Endothelial cell (in vitro differentiated cells): ENCODE results near the gene PACRG. TPM values are rescaled to one million over a fixed set of nuclear protein-coding genes. Genes with fewer than 3 reads are reported as not detected.

Experiments used
- DNase-seq: peaks from one replicate; pipeline ENCODE4 v3.0.0; 2021; ENCODE audit warnings: low spot score
- H3K27ac Mint-ChIP-seq: one replicate; pipeline ENCODE4 v1.8.0; 2021; ENCODE audit warnings: mixed read lengths, inconsistent platforms; ENCODE audit not compliant: unreplicated experiment
- H3K27me3 Mint-ChIP-seq: one replicate; pipeline ENCODE4 v1.8.0; 2021; ENCODE audit warnings: mild to moderate bottlenecking, moderate library complexity, mixed read lengths, inconsistent platforms; ENCODE audit not compliant: unreplicated experiment
- H3K36me3 Mint-ChIP-seq: one replicate; pipeline ENCODE4 v1.8.0; 2021; ENCODE audit warnings: mild to moderate bottlenecking, low read depth, mixed read lengths, inconsistent platforms; ENCODE audit not compliant: unreplicated experiment
- H3K4me1 Mint-ChIP-seq: one replicate; pipeline ENCODE4 v1.8.0; 2021; ENCODE audit warnings: mild to moderate bottlenecking, mixed read lengths, inconsistent platforms; ENCODE audit not compliant: unreplicated experiment
- H3K4me3 Mint-ChIP-seq: one replicate; pipeline ENCODE4 v1.8.0; 2021; ENCODE audit warnings: mild to moderate bottlenecking, mixed read lengths, inconsistent platforms; ENCODE audit not compliant: unreplicated experiment
- H3K9me3 Mint-ChIP-seq: one replicate; pipeline ENCODE4 v1.8.0; 2021; ENCODE audit warnings: mixed read lengths, inconsistent platforms; ENCODE audit not compliant: unreplicated experiment
- total RNA-seq: library from RNA; stranded (reverse); fragmentation: NEBNext Ultra II Directional; extraction: Animal tissue kit (Norgen Biotek cat#: 25700); gene quantifications from one replicate; pipeline ENCODE4 v1.2.1, GENCODE V29; 2021; ENCODE audit not compliant: unreplicated experiment
- TF ChIP-seq, protein P1 (sequence below): fragments of 200-600 bp; sonication (generic); IDR thresholded peaks from one replicate; pipeline ENCODE4 v1.5.0; 2021; ENCODE audit warnings: antibody characterized with exemption; ENCODE audit not compliant: unreplicated experiment

Gene PACRG
- total RNA-seq, 1 donor from 2014 or later: 1.1 TPM

DNA sequence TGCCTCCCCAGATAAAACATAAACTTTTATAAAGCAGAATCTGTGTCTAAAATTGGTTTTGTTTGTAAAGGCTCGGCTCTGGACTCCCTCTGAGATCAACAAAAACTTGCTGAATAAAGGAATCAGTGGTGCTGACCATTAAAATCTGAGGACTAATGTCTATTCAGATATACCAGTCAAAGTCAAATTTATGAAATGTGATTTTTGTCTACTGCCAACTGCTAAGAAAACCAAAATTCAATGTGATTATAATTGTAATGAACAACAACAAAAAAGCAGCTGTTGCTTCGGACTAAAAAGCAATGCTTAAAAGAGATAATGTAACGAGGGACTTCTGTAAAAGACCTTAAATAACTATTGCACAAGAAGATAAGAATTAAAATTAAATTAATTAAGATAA lies 26.8 kb upstream of the PACRG start:
- no peak for DNase-seq
- TF ChIP-seq, protein P1, sequence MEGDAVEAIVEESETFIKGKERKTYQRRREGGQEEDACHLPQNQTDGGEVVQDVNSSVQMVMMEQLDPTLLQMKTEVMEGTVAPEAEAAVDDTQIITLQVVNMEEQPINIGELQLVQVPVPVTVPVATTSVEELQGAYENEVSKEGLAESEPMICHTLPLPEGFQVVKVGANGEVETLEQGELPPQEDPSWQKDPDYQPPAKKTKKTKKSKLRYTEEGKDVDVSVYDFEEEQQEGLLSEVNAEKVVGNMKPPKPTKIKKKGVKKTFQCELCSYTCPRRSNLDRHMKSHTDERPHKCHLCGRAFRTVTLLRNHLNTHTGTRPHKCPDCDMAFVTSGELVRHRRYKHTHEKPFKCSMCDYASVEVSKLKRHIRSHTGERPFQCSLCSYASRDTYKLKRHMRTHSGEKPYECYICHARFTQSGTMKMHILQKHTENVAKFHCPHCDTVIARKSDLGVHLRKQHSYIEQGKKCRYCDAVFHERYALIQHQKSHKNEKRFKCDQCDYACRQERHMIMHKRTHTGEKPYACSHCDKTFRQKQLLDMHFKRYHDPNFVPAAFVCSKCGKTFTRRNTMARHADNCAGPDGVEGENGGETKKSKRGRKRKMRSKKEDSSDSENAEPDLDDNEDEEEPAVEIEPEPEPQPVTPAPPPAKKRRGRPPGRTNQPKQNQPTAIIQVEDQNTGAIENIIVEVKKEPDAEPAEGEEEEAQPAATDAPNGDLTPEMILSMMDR: no peak
- Mint-ChIP-seq H3K4me3 (no peak overlapping the region), H3K4me1 (no peaks in the 10 kb centered on the region), H3K27ac (no peak overlapping the region), H3K27me3 (no peaks in the 10 kb centered on the region), H3K9me3 (no peaks in the 10 kb centered on the region), H3K36me3 (no peaks in the 10 kb centered on the region)

DNA sequence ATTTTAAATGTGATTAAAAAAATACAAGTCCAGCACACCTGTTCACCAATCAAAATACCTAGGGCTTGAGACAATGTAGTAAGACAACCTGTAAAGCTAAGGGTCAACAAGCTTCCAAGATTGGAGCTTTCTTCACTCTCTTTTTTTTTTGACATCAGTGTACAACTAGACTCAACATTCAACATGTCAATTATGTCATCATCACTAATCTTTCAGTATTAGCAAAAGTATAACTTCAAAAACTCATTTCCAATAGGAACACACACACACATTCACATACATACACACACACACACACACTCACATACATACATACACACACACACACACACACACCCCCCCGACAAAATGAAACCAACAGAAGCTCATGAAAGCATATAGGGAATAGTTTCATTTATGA lies 26.2 kb upstream of the PACRG start:
- H3K36me3 Mint-ChIP-seq: no peaks in the 10 kb centered on the region
- H3K9me3 Mint-ChIP-seq: no peaks in the 10 kb centered on the region
- TF ChIP-seq, protein P1: no peak

DNA sequence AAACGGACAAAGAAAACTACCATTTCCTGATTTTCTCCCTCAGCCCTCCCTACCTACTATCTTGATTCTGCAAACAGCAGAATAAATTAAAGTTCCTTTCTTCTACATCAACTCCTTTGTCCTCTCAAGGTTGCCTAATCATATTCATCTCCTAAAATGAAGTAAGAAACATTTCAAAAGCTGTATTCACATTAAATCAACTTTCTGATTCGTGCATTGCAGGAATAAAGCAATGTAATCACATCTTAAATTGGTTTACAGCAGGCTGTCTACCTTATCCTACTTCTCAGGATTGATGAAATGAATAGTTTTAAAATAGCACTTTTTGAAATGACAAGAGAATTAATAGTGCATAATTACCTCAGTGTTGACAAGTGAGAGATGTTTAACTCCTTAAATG lies 25.3 kb upstream of the PACRG start:
- Mint-ChIP-seq H3K27me3 (no peaks in the 10 kb centered on the region), H3K4me1 (peaks cover 3% of the 10 kb centered on the region), H3K27ac (no peak overlapping the region), H3K4me3 (no peak overlapping the region), H3K36me3 (no peaks in the 10 kb centered on the region), H3K9me3 (no peaks in the 10 kb centered on the region)
- TF ChIP-seq, protein P1: no peak
- no peak for DNase-seq

More for the DNA sequence above, 26.2 kb upstream of the PACRG start:
- Mint-ChIP-seq H3K27ac (no peak overlapping the region), H3K27me3 (no peaks in the 10 kb centered on the region), H3K4me1 (peaks cover 3% of the 10 kb centered on the region), H3K4me3 (no peak overlapping the region)
- DNase-seq: no peak

DNA sequence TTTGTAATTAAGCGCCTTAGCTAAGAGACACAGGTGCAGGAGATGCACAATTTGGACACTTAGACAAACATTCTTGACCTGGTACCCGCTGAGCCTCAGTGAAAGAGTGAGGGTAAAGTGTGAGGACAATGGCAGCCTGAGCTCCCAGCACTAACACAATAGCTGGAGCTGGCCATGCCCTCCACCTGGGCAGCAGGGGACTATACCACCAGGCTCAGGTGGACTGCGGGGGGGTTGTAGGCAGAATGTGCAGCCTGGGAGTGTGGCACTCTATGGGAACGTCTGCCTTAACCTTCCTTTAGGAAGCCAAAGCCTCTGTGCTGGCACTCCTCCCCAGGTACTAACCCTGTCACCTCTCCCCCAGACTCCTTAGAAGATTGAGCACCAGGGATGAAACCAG lies 23.8 kb upstream of the PACRG start:
- no peak for DNase-seq
- TF ChIP-seq, protein P1: no peak
- Mint-ChIP-seq H3K9me3 (no peaks in the 10 kb centered on the region), H3K36me3 (no peaks in the 10 kb centered on the region), H3K27ac (no peak overlapping the region), H3K4me3 (no peak overlapping the region), H3K27me3 (no peaks in the 10 kb centered on the region), H3K4me1 (peaks cover 3% of the 10 kb centered on the region)

DNA sequence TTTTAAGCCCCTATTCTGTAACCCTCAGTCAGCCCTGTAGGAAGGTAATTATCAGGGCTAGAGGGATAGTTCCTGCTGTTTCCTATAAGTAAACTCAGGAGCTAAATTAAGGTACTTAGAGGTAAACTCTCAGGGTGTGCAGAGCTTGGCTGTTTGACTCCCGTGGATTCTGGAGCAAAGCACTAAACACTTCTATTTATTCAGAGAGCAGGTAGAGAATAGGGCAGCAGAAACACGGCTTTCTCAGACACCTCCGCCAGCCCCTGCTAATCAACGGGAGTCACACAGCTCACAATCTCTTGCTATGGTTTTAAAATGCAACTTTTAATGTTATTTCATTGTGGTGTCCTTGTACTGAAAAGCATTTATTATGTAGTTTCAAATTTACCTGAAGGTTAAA lies 22.0 kb upstream of the PACRG start:
- H3K4me3 Mint-ChIP-seq: no peak overlapping the region
- no peak for DNase-seq
- no peaks in the 10 kb centered on the region for H3K27me3 Mint-ChIP-seq
- peaks cover 3% of the 10 kb centered on the region for H3K4me1 Mint-ChIP-seq
- no peak overlapping the region for H3K27ac Mint-ChIP-seq
- TF ChIP-seq, protein P1: no peak
- H3K36me3 Mint-ChIP-seq: no peaks in the 10 kb centered on the region
- H3K9me3 Mint-ChIP-seq: no peaks in the 10 kb centered on the region
